ENCODE results near the gene PPIA.

- no peak for TF ChIP-seq CTCF (IDR thresholded peaks at IDR 0.05; ENCODE audit: poor library complexity, severe bottlenecking)
- TF ChIP-seq EZH2 (IDR thresholded peaks at IDR 0.05; ENCODE audit: borderline replicate concordance, insufficient read depth, low read length, poor library complexity, severe bottlenecking): no peak
- TF ChIP-seq POLR2AphosphoS5 (IDR thresholded peaks at IDR 0.05): no peak
Measured at GRCh38 chr7:44756904-44757303, 39.6 kb upstream of the PPIA start.

Measured in neural cell (in vitro differentiated cells).